NCI-H2029 treated with DMSO at 0.1 percent for 48 hours (cell line): ENCODE results near the gene SLX4IP.
"Not testable (repeated sequence)": the region's sequence is repeated elsewhere in the genome, so short reads cannot be mapped to it uniquely, and the experiment has no call there.

Source experiments
- DNase-seq: peaks from one replicate; lab custom pipeline; 2025; lab: John Stamatoyannopoulos, UW

The SLX4IP gene

DNA sequence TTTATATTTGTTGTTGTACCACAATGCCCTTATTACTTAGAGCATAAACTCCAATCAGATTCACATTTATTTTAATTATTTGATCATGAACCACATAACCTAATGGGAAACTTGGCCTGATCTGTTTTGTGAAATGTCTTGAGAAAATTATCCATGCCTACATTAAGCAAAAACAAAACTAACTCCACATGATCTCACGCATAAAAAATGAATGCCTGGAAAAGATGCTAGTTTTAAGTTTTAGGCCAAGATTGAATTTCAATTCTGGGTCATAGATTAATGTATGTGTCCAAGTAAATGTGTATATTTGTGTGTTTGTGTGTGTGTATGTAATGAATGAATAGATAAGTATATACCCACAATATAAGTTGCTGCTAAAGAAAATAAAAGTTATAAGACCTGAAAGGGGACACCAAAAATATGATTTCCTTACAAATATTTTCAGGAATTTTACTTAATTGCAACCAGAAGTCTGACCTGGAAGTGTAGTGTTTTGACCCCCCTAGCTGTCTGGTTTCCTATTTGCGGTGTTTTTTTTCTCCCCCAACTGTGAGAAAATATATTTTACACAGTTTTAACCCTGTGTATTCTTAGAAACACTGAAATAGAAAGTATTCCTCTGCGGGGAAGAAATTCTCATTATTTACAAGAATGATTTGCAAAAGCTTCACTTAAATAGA, 141.4 kb downstream of the SLX4IP start:
- DNase-seq = no peak

DNA sequence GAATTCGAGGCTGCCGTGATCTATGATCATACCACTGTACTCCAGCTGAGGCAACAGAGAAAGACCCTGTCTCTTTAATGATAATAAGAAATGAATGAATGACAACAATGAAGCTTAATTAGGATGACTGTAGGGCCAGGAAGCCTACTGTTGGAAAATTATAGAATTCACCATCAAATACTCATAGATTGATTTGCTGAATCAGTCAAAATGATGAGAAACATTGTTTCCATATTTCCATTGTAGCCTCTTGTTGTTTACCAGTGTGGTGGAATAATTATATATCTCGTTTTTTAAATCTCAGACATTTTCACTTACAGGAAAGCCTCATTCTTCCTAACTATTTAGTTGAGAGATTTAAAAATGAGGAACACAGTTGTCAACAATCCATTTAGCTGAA, 142.5 kb downstream of the SLX4IP start:
- no peak for DNase-seq

DNA sequence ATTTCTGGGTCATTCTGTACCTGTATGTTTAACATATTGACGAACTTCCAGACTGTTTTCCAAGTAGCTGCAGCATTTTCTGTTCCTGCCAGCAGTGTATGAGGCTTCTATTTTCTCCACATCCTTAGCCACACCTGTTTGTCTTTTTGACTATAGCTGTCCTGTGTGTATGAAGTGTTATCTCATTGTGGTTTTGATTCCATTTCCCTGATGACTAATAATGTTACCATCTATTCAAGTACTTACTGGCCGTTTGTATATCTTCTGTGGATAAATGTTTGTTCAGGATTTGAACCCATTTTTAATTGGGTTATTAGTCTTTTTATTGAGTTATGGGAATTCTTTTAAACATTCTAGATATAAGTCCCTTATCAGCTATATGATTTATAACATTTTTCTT, 143.5 kb downstream of the SLX4IP start:
- peak; percentile 60 for DNase-seq

DNA sequence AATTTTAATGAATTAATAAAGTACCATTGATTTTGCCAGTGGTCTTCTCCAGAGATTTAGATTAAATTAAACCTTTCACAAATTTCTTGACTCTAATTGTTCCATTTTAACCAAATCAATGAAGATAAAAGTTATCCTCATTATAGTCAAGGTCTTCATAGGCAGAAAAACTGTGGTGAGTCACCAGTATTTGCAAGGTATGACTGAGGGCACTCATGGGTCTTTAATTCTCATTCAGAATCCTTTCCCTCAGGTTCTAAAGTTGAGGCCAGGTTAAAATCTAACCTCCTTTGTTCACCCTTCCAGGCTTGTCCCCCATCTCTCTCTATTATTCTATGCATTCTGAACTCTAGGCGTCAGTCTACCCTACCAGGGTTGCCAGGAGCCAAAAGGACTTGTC, 144.8 kb downstream of the SLX4IP start:
- DNase-seq = no peak

DNA sequence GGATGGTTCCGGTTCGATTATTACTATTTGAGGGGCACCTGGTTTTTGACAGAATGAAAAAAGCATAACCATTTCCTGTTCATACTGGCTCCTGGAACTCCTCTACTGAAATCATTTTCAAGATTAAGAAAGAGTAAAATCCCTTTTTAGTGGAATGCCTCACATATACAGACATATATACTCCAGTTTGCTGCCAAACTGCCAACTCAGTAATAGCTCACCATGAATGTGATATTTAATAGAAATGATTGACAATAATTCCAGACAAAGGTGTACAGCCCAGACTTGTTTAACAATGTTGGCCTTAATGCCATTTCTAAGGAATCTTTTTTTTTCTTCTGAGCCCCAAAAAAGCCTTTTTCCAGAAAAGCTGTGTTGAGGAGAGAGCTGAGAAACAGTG, 145.6 kb downstream of the SLX4IP start:
- no peak for DNase-seq

DNA sequence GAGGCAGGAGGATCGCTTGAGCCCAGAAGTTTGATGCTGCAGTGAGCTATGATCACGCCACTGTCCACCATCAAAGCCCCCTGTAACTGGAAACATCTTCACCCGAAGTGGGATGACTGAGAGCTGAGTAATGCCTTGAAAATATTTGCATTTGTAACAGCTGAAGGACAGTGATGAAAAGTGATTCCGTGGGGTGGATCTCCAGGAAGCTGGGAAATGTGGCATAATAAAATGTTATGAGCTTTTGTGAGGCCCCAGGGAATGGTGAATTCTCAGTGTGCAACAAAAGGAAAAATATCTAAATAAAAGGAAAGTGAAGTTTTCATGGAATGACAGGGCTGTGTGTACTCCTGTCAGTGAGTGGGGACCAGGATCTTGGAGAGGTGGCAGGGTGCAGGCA, 146.7 kb downstream of the SLX4IP start:
- no peak for DNase-seq

DNA sequence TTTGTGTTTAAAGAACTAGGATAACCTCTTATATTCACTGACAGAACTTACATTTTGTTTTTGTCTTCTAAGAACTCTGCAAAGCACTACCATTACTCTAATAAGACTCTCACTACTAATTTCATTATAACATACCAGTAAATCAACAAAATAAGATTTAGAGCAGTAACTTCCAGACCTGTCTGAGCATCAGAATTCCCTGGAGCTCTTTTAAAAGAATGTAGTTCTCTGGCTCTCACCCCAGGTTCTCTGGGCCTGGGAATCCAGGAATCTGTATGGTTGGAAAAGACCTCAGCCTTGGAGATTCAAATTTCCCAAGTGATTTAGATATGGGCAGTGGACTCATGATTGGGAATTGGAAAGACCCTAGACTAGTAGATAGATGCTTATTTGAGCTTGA, 149.3 kb downstream of the SLX4IP start:
- DNase-seq = no peak

DNA sequence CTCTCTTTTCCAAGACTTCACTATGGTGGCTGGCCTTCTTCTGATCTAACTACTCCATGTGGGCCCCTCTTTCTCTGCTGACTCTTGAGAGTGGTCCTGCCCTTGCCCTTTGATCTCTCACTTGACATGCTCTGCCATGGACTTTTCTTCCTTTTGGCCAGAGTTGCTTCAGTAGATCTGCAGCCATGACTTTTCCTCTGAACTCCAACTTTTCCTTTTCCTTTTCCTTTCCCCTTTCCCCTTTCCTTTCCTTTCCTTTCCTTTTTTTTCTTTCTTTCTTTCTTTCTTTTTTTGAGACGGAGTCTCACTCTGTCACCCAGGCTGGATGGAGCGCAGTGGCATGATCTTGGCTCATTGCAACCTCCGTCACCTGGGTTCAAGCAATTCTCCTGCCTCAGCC, 150.2 kb downstream of the SLX4IP start:
- DNase-seq = no peak

DNA sequence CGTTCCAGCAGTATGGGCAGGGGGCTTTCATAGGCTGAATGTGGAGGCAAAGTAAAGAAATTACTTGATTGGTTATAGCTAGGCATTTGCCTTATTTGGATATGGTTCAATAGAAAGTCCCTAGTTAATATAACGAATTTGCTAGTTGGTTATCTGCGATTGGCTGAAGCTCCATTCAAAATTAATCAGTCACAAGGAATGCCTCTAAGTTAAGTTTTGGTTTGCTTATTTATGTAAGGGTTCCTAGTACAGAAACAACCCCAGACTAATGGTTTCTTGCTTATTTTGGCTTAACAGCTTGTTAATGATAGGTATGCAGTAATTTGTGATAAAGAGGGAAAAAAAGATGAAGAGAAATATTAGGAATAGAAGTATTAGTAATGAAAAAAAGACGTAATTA, 151.2 kb downstream of the SLX4IP start:
- no peak for DNase-seq

DNA sequence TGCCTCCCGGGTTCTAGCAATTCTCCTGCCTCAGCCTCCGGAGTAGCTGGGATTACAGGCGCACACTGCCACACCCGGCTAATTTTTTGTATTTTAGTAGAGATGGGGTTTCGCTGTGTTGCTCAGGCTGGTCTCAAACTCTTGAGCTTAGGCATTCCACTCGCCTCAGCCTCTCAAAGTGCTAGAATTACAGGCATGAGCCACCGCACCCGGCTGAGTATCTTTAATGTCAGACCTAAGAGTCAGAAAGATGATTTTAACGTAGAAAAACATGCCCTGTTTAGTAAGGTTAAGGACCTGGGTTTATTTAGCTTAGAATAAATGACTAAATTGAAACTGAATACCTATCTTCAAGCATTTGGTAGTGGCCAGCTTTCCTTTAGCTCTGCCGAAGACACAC, 155.3 kb downstream of the SLX4IP start:
- not testable (repeated sequence) for DNase-seq

DNA sequence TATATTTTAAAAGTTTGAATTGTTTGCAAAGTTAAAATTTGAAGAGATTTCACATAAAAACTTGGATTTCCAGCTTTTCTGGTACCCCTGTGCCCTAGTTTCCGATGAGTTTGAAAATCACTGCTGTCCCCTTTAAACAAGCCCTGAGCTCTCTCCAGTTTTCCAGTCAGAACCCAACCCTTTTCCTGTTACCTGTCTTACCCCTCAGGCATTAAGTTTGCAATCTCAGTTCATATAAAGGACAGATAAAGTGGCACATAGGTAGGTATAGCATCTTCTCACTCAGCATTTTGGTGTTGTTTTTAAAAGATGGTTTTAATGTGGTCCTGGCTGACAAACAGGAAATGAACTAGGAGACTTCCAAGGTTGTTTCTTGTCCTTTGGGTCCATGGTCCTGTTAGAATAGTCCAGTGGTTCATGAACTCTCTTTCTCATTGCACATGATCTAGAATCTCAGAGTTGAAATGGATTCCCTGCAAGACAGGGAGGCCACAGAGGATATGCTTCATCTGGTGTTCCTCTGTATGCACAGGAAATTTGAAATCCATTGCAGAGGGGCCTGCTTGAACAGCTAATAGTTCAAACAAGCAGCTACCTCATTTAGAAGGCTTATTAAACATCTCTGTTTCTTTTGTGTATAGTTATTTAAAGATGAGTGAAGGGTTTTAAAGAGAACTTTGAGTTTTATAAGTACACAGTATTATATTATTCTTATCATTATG, 156.0 kb downstream of the SLX4IP start:
- DNase-seq = no peak

DNA sequence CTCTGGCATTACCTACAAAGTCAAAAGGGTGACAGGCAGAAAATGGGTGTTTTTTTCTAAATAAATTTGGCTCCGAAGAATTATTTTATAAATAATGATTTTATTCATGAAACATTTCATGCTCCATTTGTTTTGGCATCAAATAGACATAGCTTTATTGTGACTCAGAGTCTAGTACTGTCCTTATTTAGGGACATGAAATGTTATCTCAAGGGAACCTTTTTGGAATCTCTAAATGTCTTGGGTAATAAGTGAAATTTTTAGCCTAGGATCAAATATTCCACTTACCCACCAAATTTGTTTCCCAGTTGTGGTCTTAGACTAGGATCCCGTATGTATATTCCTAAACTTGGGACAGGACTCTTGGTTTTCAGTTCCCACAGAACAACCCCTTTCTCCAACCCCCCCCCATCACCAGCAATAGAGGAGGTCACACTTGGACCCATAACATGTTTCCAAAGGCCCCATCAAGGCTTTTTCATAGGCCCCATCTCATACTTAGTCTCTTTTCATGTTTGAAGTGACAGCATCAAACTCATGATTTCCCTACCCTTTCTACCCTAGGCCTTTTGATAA, 156.9 kb downstream of the SLX4IP start:
- no peak for DNase-seq

DNA sequence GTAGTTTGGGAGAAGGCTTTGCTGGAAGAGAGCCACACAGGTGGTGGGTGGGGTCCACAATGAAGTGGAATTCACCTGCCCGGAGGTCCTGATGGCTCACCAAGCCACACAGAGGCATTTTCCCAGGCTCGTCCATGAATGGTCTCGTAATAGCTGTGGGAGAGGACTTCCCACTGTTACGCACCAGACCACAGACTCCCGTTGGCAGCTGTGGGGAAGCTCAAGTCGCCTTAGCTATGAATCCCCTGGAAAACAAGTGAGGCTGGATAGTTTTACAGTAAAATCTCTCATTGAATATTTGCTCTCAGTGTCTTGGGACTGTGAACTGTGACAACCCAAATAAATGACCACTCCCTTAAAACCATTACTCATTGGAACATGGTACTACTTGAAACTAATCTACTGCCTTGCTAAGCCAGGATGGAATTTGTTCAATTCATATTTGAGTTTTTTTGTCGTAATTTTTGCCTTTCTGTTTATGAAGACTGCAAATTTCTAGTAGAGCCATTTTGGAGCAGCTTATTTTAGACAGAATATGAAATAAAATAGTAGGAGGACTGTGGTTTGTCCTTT, 159.3 kb downstream of the SLX4IP start:
- no peak for DNase-seq

DNA sequence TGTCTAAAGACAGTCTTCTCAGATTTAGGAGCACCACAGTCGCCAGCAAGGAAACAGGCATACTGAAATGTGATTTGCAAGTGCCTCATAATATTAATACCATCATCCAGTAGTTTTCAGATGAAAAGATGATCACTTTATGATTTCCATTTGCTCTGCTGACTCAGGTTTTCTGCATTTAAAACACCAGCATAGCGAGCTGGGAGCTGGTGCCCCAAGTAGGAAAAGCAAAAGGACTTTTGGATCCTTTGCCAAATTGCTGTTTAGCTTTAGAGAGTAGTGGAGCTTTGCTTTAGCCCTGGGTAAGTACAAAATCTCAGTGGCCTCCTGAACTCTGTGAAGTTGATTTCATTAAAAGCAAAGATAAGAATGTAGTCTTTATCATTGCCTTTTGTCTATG, 160.2 kb downstream of the SLX4IP start:
- DNase-seq = no peak

DNA sequence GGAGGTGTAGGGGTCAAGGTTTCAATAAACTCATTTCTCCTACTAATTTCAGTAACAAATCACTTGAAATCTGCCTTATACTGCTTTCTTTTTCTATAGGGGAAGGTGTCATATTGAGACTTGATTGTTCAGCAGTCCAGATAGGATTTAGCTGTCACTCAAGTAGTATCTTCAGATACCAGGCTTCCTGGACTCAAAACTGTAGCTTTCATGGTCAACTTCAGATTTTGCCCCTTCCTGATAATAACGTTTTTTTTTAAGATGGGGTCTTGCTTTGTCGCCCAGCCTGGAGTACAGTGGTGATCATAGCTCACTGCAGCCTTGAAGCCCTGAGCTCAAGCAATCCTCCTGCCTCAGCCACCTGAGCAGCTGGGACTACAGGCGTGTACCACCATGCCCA, 160.9 kb downstream of the SLX4IP start:
- no peak for DNase-seq

DNA sequence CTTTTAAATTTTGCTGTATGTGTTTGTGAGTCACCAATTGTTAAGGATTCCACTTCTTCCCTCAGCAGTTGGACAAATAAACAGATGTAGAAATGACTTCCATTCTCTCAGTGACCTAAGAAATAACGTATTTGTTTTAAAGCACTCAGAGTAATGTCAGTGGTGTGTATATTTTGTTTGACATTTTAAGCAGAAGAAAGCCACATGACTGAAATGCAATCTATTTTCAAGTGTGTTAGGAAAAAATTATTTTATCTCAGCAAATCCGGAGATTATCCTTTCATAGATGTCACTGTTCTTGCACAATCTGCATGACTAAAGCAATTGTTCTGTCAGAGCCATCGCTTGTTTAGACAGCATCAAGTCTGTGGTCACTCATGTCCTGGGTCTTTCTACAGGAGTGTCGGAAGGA, 161.6 kb downstream of the SLX4IP start:
- no peak for DNase-seq

DNA sequence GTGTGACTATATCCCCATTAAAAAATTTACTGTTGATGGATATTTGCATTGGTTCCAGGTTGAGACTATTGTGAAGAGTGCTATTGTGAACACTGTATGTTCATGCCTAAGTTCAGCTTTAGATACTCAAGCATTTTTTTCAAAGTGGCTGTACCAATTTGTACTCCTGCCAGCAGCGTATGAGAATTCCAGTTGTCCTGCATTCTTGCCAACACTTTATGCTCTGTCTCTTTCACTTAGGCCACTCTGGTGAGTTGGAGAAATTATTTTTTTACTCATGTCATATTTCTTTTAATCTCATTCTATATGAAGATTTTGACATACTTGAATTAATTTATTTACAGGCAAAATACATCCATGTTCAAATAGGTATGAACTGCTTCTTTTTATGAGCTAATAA, 162.5 kb downstream of the SLX4IP start:
- no peak for DNase-seq

DNA sequence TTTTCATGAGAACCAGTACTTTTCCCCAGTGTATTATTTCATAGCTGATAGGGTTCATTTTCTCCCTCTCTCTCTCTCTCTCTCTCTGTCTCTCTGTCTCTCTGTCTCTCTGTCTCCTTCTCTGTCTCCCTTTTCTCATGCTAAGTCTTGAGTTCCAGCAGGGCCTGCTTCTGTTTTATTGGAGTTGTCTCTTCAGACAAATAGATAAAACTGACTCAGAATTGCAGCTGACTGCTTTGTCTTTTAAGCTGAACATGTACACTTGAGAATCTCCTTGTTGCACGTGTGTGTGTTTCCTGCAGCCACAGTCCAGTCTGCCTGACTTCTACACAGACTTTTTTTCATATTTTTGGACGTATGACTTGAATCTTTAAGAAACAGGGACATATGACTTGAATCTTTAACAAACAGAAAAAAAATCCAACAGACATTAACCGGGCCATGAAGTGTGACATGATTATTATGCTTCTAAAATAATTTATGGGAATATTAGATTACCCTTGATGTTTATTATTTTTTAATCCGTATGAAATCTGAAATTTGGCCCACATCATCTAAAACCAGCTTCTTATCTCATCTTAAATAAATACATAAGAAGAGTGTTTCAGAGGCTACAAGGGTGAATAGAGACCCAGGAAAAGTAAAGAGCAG, 167.2 kb downstream of the SLX4IP start:
- no peak for DNase-seq

DNA sequence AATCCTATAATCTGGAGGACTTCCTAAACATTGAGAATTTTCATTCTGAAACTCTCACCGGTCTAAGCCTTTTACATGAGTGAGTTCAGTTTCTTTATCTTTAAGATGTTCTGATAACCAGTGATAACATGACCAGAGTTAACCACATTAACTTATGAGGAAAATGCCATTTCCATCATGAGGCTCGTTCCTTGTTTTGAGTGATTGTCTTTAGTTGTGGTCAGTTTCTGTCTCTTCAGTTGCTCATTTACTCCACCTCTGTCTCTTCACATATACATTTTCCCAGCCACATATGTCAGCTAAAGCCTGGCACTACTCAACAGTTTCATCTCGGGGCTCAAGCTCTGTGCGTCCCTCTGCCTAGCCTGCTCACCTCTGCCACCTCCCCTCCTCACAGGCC, 168.3 kb downstream of the SLX4IP start:
- no peak for DNase-seq

DNA sequence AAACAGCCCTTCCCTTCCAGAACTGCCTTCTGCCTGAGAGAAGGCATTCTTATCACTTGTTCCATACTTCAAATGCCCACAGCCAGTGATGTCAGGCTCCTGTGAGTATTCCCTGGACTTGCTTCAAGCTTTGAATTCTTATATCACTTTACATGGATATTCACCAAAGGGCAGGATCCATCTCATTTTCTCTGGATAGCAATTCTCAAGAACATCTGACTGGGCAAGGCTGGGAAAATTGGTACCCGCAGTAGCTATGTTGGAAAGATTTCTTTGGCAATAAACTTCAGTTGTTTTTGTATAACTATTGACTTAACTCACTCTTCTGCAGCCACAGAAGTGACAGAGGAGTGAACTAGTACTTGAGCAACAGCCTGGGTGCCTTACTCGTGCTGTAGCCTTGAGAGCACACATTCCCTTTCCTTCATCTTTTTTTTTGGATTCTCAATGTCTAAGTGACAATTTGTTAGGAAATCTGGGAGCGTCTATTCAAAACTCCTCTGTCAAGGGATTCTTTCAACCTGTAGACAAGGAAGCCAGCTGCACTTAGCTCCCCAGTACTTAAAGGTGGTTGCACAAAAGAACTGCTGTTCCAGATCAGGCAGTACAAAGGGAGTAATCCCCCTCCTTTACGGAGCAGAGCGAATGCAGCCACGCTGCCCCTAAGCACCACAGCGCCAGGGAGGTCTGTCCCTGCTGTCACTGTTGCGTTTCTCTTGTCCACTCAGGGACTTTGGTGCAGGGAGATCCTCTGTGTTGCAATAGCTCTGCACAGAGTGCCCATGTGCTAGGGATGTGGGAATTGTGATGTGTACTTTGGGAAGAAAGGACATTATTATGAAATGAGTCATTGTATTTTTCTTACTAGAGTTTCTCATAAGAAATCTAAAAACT, 169.1 kb downstream of the SLX4IP start:
- DNase-seq = no peak

DNA sequence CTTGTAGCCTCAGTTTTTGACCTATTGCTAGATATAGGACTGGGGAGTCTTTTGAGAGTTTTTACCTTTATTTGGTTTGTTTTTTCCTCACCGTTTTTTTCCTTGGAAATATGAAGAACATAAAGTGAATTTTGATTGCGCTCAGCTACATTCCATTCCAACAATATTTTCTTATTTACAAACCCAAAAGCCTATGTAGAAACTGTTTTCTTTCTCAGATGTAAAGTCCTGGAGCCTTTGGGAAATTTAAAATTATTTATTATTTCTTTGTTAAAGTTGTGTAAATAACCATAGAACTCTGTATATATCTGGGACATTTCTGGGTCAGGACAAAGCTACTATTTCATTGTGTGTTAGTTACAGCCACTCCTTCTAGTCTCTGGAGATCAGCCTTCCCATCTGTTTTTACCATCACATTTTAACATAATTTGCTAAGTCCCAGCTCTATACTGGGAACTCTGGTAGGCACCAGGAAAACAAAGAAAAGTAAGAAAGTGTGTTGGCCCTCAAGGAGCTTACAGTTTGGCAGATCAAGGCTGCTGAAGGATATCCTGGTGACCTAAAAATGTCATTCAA, 169.8 kb downstream of the SLX4IP start:
- no peak for DNase-seq
